GM18511 (cell line): ENCODE data around the gene GSK3A.

Experiments used
- ATAC-seq: cut with Tn5 transposase; IDR thresholded peaks from one replicate; pipeline ENCODE4 v1.9.1; 2021; ENCODE audit warnings: mild to moderate bottlenecking, moderate library complexity; ENCODE audit not compliant: unreplicated experiment

Gene GSK3A

GRCh38 chr19:42201489-42202289, 40.7 kb downstream of the GSK3A start:
- peak; percentile 48 for ATAC-seq

- no peak for ATAC-seq
Observed at GRCh38 chr19:42200116-42200715, 42.2 kb downstream of the GSK3A start.

- ATAC-seq, result peak; percentile 61
Observed at GRCh38 chr19:42199440-42200115, 42.8 kb downstream of the GSK3A start.

GRCh38 chr19:42198676-42199439, 43.5 kb downstream of the GSK3A start:
- peak; percentile 53 for ATAC-seq

GRCh38 chr19:42197375-42197817, 45.0 kb downstream of the GSK3A start:
- no peak for ATAC-seq

- ATAC-seq, result no peak
Observed at GRCh38 chr19:42196011-42197001, 46.1 kb downstream of the GSK3A start.

- ATAC-seq, result no peak
Observed at GRCh38 chr19:42193706-42194105, 48.7 kb downstream of the GSK3A start.

GRCh38 chr19:42193294-42193693, 49.1 kb downstream of the GSK3A start:
- no peak for ATAC-seq

GRCh38 chr19:42191855-42192254, 50.5 kb downstream of the GSK3A start:
- no peak for ATAC-seq

- ATAC-seq, result no peak
Observed at GRCh38 chr19:42191330-42191729, 51.1 kb downstream of the GSK3A start.

- ATAC-seq, result no peak
Observed at GRCh38 chr19:42189133-42189532, 53.3 kb downstream of the GSK3A start.

- ATAC-seq, result no peak
Observed at GRCh38 chr19:42188665-42189064, 53.7 kb downstream of the GSK3A start.

- no peak for ATAC-seq
Observed at GRCh38 chr19:42185277-42185676, 57.1 kb downstream of the GSK3A start.

- no peak for ATAC-seq
Observed at GRCh38 chr19:42184401-42184861, 58.0 kb downstream of the GSK3A start.
